ENCODE data around the gene LPP. TPM values are rescaled to one million over a fixed set of nuclear protein-coding genes. Genes with fewer than 3 reads are reported as not detected.

Gene LPP
- total and polyA plus RNA-seq, 2 of the 13 experiments (the other 11 are each of a cell fraction or from before 2014, with no cell fraction given): 19.2 to 29.9 TPM

GRCh38 chr3:188720636-188721035, 566.7 kb downstream of the LPP start (continued):
- TF ChIP-seq ZBTB25 (CRISPR knock-in tag; IDR thresholded peaks at IDR 0.05): peak; percentile 71
- peak; percentile 98 for TF ChIP-seq ISL2 (CRISPR knock-in tag; IDR thresholded peaks at IDR 0.05)
- peak; percentile 68; the same call in 1 of the 2 replicates for TF ChIP-seq ZBTB7B (CRISPR knock-in tag; IDR thresholded peaks at IDR 0.05)
- peak; percentile 79; the same call in 1 of the 2 replicates for TF ChIP-seq NCOA1 (CRISPR knock-in tag; IDR thresholded peaks at IDR 0.05)
- 0 out of 2 replicates have a peak, but pooled peaks have one; percentile 42 for TF ChIP-seq ZNF564 (CRISPR knock-in tag; IDR thresholded peaks at IDR 0.05)
- no peak for TF ChIP-seq ZBTB40 (IDR thresholded peaks at IDR 0.05)
- TF ChIP-seq ZBTB40 (CRISPR knock-in tag; IDR thresholded peaks at IDR 0.05): no peak; the same call in 1 of the 2 replicates
- TF ChIP-seq CBX2 (IDR thresholded peaks at IDR 0.05; ENCODE audit: low read depth, low read length): no peak
- no peak for TF ChIP-seq CBX2 (CRISPR knock-in tag; IDR thresholded peaks at IDR 0.05; ENCODE audit: low read depth)
- TF ChIP-seq RNF2 (conservative IDR thresholded peaks at IDR 0.05; ENCODE audit: low read depth): no peak
- TF ChIP-seq ZNF24 (IDR thresholded peaks at IDR 0.05): peak; percentile 59
- TF ChIP-seq HOXA3 (CRISPR knock-in tag; IDR thresholded peaks at IDR 0.05): peak; percentile 76; the same call in 1 of the 2 replicates
- peak; percentile 44; the same call in 1 of the 2 replicates for TF ChIP-seq TMF1 (CRISPR knock-in tag; IDR thresholded peaks at IDR 0.05; ENCODE audit: low read depth)
- TF ChIP-seq HMG20A (CRISPR knock-in tag; IDR thresholded peaks at IDR 0.05; ENCODE audit: borderline replicate concordance): peak; percentile 99
- TF ChIP-seq ZNF563 (CRISPR knock-in tag; IDR thresholded peaks at IDR 0.05): no peak
- no peak for TF ChIP-seq SIN3B (IDR thresholded peaks at IDR 0.05; ENCODE audit: low read length)
- no peak for TF ChIP-seq JUND (CRISPR knock-in tag; IDR thresholded peaks at IDR 0.05)
- TF ChIP-seq PAXIP1 (CRISPR knock-in tag; conservative IDR thresholded peaks at IDR 0.05): peak; percentile 96
- peak; percentile 70; the same call in 1 of the 2 replicates for TF ChIP-seq PITX1 (CRISPR knock-in tag; IDR thresholded peaks at IDR 0.05)
